GM21423 (cell line): ENCODE measurements around the gene RPUSD3.

Experiments
- ATAC-seq: cut with Tn5 transposase; IDR thresholded peaks from one replicate; pipeline ENCODE4 v1.9.1; 2021; ENCODE audit warnings: mild to moderate bottlenecking, moderate library complexity; ENCODE audit not compliant: unreplicated experiment

RPUSD3 gene

GRCh38 chr3:9837701-9838582 lies 5.9 kb downstream of the RPUSD3 start:
- no peak for ATAC-seq

DNA sequence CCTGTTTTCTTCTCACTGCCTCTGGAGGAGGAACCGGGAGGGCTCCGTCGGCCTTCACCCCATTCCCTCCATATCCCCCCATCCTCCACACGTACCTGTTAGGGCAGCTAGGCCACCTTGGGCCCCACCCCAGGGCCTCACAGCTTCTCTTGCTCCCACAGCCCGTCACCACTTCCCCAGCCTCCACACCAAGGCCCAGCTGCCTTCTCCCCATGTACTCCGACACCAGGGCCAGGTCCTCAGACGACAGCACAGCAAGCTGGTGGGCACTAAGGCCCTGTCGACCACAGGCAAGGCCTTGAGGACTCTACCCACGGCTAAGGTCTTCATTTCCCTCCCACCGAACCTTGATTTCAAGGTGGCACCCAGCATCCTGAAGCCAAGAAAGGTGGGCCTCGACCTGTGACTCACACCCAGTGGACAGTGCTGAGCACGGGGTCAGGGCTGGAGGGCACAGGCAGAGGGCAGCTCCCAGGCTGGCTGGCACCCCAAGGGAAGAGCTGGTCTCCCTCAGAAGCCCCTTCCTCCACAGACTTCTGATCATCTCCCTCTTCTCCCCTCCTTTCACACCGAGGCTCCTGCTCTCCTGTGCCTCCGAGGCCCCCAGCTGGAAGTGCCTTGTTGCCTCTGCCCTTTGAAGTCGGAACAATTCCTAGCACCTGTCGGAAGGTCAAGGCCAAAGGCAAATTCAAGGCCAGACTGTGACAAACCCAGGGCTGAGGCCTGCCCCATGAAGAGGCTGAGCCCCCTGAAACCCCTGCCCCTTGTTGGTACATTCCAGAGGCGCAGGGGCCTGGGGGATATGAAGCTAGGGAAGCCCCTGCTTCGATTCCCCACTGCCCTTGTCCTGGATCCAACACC lies 9.1 kb downstream of the RPUSD3 start:
- no peak for ATAC-seq

DNA sequence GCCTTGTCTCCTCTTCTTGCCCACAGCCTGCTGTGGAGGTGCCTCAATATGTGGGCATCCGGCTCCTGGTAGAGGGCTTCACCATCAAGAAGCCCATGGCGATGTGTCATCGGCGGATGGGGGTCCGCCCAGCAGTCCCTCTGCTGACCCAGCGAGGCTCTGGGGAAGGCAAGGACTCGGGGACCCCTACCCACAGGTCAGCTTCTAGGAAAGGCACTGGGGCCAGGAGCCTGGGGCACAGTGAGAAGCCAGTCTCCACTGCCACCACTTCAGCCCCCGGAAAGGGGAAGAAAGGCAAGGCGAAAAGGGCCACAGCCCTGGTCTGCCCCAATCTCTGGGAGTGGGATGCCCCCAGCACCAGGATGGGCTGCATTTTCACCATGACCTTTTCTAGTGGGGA lies 10.7 kb downstream of the RPUSD3 start:
- ATAC-seq, result no peak

DNA sequence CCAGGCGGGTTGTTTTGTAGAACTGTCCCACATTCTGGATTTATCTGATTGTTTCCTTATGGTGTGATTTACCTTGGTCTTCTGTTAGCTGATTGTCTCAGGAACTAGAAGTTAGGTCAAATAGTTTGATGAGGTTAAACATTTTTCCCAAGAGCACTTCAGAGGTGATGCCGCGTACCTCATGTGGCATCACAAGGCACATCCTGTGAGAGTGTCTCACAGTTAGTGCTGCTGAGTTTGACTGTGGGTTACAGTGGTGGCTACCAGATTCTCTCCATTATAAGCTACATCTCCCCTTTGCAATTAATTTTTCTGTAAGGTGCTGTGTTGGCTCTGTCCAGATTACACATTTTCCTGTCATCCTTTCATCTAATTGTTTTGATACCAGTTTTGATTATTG lies 12.6 kb downstream of the RPUSD3 start:
- ATAC-seq, result no peak

DNA sequence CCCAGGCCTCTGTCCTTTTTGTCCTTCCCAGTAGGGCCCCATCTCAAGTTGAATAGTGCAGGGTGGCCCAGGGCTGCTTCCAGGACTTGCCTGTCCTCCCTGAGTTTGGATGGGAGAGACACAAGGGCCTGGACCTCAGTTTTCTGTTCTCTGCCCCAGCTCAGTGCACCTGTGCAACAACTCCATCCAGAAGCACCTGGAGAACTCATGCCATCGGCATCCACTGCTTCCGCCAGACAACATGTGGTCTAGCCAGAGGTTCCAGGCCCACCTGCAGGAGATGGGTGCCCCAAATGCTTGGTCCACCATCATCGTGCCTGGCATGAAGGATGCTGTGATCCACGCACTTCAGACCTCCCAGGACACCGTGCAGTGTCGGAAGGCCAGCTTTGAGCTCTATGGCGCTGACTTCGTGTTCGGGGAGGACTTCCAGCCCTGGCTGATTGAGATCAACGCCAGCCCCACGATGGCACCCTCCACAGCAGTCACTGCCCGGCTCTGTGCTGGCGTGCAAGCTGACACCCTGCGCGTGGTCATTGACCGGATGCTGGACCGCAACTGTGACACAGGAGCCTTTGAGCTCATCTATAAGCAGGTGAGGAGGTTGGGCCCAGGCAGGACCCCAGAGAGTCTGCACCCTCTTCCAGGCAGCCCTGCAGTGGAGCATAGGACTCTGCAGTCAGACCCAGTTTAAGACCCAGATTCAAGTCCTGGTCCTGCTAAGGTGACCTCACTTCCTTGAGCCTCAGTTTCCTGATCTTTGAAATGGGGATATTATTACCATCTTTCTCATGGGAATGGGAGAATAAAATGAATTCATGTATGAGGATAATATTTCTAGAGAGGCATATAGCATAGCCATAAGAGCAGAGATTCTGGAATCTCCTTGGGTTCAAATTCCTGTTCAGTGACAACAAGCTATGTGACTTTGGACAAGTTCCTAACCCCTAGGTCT lies 14.7 kb downstream of the RPUSD3 start:
- no peak for ATAC-seq

DNA sequence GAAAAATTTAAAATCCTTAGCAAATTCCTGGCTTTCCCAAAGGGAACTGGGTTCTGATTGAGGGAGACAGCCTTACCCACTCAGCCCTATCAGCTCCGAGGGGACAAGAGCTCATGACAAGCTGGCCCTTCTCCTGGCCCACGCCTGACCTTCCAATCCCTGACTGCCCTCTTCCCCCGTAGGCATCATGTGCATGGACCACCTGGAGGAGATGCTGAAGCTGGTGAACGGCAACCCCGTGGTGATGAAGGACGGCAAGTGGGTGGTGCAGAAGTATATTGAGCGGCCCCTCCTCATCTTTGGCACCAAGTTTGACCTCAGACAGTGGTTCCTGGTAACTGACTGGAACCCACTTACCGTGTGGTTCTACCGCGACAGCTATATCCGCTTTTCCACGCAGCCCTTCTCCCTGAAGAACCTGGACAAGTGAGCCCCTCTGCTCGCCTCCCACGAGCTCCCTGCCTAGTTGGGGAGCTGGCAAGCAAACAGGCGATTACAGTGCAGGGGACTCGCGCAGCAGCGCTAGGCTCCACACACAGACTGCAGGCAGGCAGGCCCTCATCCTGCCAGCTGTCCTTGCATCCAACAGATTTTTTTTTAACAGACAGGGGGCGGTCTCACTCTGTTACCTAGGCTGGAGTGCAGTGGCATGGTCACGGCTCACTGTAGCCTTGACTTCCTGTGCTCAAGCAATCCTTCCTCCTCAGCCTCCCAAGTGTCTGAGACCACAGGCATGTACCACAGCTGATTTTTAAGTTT lies 16.8 kb downstream of the RPUSD3 start:
- ATAC-seq, result no peak

- no peak for ATAC-seq
Measured at GRCh38 chr3:9825451-9826040, 18.3 kb downstream of the RPUSD3 start.

DNA sequence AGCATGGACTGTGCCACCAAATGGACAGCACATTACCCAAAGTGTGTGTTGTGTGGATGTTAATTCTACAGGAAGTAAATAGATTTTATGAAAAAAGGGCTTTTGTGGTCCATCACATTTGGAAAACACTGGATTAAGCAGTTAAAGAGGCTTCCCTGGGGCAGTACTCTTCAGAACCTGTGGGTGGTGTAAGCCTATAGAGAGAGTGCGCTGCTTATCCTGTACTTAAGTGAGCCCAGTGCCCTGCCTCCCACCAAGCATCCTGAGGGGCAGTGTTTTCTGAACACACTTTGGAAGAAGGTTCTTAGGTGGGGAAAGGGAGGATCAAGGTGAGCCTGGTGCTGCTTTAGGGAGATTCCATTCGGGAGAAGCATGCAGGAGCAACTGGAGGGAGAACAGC lies 22.9 kb downstream of the RPUSD3 start:
- no peak for ATAC-seq

GRCh38 chr3:9820543-9820942 lies 23.3 kb downstream of the RPUSD3 start:
- no peak for ATAC-seq

DNA sequence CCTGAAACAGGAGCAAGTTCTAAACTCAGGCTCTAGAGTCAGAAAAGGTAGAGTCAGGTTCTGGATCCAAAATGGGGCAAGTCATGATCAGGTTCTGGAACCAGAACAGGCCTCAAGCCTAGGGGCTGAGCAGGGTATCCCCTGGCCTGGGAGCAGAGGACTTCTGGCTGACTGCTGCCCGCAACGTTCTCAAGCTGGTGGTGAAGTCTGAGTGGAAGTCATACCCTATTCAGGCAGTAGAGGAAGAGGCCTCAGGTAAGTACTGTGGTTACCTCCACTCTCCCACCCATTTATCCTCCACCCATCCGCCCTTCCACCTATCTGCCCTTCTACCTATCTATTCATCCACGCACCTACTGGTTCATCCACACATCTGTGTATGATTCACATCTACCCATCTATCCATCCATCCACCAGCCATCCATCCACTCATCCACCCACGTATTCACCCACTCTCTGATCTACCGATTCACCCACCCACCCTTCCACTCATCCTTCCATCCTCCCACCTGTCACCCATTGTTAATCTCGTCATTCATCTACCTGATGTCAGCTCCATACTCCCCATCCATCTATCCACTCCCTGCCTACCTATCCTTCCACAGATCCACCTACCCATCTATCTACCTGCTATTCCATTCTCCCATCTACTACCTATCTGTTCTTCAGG lies 25.0 kb downstream of the RPUSD3 start:
- ATAC-seq, result no peak

DNA sequence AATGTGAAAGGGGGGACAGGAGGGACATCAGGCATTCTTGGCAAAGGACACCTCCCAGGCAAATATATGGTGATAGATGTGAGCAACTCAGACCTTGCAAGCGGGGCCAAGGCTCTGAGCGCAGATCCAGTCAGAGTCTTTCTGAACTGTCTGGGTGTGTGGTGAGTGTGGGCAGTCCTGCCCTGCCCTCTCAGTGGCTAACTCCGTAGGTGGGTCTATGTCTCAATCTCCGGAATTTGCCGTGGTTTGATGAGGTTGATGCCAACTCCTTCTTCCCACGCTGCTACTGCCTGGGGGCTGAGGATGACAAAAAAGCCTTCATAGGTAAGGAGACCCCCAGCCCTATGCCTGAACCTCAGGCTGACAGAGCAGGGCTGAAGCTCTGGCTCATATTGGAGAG lies 26.4 kb downstream of the RPUSD3 start:
- ATAC-seq, result no peak

GRCh38 chr3:9815986-9816385 lies 27.8 kb downstream of the RPUSD3 start:
- ATAC-seq, result no peak

DNA sequence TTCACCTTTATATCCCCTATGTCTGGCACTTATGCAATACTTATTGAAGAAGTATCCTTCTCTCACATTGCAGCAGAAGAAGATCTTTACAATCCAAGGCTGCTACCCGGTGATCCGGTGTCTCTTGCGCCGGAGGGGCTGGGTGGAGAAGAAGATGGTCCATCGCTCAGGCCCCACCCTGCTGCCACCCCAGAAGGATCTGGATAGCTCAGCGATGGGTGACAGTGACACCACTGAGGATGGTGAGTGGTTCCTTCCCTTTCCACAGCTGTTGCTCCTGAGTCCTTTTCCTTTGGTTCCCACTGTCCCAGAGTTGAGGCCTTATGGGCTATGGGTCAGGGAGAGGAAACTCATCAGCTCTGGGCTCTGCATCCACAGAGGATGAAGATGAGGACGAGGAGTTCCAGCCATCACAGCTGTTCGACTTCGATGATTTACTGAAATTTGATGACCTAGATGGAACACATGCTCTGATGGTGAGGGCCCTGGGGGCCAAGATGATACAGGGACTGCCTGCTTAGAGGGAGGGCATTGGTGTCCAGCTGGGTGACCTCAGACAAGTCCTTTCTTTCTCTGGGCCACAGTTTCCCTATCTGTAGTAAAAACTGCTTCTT lies 30.8 kb downstream of the RPUSD3 start:
- ATAC-seq, result no peak

DNA sequence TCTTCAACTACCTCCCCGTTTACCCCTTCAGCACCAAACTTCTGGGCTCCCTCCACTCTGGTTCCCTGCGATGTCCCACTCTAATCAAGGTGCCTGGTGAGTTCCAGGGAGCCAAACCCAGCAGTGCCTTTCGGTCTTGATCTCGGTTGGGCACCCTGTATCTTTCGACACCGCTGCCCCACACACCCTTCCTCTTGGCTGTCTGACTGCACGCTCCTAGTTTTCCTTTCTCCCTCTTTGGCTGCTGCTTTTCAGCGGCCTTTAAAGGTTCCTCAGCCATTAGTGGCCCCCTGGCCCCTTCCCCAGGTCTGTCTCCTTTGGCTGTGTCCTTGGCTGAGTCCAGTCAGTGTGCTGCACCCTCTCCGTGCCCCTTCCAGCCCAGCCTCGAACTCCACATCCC lies 33.0 kb downstream of the RPUSD3 start:
- ATAC-seq, result no peak

DNA sequence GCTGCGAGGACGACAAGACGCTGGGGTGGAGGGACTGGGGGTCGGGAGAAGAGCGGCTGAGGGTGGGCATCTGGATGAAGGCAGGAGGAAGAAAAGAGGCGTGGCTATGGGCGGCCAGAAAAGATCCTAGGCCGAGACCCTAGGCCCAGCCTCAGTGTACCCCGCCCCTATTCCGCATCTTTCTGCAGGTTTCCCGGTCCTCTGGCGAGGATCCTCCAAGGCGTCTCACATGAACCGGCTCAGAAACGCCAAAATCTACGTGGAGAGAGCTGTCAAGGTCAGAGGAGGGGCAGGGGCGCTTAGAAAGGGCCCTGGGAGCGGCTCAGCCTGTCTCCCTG lies 33.4 kb downstream of the RPUSD3 start:
- ATAC-seq, result no peak

DNA sequence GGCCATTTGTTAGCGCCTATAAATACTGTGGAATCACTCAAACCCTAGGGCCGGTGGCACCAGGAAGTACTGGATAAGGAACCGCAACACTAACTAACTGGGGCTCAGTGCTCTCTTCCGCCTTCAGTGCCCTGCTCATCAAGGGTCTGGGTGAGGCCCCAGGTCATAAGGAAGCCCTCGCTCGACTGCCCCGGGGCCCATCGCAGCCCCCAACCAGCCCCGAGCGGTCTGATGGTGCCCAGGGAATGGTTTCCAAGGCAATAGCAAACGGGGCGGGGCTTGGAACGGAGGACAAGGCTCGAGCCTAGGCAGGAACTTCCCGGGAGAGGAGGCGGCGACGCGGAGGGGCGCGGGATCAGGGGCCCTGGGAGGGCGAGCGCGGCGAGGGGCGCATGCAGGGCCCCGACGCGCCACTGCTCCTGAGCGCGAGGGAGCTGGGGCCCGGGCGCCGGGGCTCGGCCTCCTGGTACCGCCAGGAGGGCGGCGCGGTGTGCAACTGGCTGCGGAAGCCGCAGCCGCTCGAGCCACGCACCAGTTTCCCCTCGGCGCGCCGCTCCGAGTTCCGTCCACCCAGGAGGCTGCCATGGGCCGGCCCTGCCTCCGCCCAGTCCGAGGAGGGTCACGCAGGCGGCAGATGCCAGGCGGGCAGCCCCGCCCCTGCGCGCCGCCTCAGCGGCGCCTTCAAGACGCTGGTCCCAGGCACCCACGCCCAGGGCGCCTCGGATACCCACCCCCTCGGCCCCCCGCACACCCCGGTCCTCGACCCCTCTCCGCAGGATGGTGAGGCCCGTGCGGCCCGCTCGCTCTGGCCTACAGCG lies 34.0 kb downstream of the RPUSD3 start, which contains the start of gene TTLL3:
Gene TTLL3 (plus strand): TSS at position 648 of the 818 bp plus-strand sequence. CDS start 400 bp downstream, outside the sequence.
- ATAC-seq, result peak; percentile 38

DNA sequence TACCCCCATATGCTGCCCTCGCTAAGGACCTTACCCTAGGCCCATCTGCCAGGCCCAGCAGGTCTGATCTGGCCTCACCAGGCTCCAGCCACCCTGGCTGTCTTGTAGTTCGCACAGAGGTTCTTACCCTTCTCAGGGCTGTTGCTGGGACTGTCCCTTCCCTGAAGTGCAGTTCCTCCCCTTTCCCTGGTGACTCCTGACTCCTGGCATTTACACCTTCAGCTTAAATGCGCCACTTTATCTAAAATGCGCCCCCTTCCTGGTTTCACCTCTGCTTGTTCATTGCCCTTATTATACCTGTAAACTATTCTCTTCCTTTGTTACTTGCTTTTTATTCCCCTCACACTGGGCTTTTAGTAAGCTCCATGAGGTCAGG lies 34.6 kb downstream of the RPUSD3 start:
- no peak for ATAC-seq
